GM12874 (cell line): ENCODE measurements around the gene GNAT1.

Experiments
- TF ChIP-seq, protein P1 (sequence below): IDR thresholded peaks from 2 replicates; pipeline ENCODE4 v1.5.1; 2011; ENCODE audit warnings: low read depth, mild to moderate bottlenecking, control low read depth, low read length, moderate library complexity; ENCODE audit not compliant: insufficient read depth

The GNAT1 gene

DNA sequence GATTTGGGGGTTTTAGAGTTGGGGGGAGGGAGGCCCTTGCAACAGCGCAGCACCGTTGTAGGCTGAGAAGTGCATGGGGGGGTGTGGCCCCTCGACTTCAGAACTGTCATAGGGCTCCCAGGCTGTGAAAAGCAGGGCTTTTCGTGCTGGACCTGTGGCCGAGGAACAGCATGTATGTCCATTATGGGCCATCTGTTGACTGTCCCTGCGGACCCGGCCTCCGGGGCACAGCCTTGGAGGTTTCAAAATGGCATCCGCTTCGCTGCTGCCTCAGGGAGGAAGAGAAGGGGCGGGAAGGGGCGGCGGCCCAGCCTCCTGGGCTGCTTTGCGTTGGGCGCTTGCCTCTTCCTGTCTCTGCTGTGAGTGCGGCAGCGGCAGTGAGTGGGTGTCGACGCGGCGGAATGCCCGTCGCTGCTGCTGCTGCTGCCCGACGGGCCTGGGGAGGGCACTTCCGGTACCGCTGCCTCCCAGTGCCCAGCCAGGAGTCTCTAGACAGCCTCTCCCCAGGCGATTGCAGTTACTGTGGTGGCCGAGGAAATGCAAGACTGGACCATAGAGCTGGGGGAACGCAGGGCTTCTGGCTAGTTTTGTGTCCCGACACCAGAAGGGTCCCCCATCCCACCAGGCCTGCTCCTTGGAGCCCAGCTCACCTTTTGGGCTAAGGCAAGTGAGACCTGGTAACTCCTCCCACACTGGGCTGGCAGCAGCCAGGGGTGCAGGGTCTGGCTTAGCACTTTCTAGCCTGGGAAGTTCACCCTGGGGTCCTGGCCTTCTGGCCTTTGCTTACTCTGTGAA is 46.5 kb downstream of the GNAT1 start:
- TF ChIP-seq, protein P1, sequence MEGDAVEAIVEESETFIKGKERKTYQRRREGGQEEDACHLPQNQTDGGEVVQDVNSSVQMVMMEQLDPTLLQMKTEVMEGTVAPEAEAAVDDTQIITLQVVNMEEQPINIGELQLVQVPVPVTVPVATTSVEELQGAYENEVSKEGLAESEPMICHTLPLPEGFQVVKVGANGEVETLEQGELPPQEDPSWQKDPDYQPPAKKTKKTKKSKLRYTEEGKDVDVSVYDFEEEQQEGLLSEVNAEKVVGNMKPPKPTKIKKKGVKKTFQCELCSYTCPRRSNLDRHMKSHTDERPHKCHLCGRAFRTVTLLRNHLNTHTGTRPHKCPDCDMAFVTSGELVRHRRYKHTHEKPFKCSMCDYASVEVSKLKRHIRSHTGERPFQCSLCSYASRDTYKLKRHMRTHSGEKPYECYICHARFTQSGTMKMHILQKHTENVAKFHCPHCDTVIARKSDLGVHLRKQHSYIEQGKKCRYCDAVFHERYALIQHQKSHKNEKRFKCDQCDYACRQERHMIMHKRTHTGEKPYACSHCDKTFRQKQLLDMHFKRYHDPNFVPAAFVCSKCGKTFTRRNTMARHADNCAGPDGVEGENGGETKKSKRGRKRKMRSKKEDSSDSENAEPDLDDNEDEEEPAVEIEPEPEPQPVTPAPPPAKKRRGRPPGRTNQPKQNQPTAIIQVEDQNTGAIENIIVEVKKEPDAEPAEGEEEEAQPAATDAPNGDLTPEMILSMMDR = no peak

DNA sequence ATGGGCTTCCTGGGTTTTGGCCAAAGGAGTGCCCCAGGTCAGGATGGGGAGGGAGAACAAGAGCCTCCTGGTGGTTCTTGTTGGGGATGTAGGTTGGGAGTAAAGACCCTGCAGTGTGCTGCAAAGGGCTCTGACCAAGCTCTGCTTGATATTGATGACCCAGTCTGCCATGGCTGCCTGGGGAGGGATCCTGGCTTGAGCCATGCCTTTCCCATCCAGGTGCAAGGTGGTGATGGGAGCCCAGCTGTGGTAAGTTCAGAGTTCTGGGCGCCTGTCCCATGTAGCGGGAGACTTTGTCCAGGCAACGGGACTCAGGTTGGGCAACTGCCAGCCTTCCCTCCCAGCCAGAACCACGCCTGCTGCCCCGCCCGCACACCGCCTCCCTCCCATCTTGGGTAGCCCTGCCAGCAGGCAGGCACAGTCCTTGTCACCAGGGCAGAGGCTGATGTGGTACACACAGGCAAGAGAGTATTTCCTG is 47.2 kb downstream of the GNAT1 start:
- TF ChIP-seq, protein P1 = no peak

DNA sequence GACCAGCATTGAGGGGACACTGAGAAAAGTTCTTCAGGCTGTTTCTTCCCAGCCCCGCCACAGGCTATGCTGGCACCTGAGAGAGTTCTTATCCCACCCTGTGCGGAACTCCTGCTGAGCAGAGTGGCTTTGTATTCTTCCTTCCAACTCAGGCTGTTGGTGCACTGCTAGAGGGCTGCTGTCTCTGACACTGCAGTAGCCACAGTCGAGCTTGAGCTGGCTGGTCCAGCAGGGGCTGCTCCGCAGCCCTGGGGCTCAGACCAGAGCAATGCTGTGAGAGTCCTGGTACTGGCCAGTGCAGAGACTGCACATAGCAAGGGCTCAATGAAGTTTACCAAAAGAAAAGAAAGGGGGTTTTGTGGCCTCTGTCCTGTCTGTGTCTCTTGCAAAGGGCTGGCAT is 48.2 kb downstream of the GNAT1 start:
- TF ChIP-seq, protein P1 = no peak

DNA sequence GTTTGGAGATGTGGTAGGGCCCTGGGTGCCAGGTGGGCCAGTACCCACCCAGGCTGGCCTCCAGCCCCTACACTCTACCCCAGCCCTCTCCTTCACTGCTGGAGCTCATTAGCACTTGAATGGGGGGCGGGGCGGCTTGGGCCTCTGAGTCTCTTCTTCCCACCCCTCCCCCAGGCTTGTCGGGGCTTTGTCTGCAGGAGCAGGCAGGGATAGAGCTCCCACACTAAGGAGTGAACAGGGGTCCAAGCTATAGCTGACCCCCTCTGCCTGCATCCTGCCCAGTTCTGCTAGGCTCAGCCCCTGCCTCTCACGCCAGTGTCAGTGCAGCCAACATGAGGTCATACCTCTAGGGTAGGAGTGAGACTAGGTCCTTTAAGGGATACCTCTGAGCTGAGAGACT is 49.8 kb downstream of the GNAT1 start:
- TF ChIP-seq, protein P1 = no peak

DNA sequence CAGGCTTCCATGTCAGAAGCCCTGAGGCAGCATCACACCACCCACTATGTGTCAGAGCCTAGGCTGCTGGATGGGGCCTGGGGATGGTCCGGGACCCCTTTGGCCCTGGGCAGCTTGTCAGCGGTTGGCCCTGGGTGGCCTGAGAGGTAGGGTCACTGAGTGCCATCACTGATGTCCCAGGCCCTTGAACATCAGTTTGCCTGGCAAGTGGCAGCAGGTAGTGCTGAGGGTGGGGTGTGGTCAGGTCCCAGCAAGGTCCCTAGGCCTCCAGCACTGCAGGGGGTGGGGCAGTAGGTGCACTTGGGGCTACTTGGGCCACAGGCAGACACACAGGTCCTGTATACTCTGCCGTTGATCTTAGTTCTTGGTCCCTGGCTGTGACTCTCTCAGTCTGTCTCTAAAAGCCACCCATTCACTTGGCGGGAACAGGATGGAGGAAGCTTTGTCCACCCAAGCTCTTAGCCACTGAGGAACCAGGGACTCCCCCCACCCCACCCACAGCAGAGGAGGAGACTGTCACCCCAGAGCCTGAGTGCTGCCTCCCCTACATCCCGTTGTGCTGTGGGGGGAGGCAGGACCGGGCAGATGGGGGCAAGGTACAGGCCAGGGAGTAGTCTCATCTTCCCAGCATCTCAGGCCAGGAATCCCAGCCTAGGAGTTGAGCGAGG is 50.4 kb downstream of the GNAT1 start:
- TF ChIP-seq, protein P1 = no peak

DNA sequence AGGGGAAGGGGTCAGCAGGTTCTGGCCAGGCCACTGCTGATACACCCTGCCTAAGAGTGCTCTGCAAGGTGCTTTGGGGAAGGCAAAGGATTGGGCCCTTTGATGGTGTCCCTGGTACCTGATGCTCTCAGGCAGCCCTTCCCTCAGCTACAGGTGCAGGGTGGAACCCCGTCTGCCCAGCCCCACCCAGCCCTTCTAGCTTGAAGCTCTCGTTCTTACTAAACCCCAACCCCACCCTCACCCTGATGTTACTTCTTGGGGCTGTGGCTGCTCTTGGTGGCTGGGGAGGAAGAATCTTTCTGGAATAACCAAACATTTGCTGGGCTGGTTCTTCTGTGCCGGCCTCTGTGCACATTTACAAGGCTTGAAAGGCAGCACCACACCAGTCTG is 51.0 kb downstream of the GNAT1 start:
- TF ChIP-seq, protein P1 = no peak

DNA sequence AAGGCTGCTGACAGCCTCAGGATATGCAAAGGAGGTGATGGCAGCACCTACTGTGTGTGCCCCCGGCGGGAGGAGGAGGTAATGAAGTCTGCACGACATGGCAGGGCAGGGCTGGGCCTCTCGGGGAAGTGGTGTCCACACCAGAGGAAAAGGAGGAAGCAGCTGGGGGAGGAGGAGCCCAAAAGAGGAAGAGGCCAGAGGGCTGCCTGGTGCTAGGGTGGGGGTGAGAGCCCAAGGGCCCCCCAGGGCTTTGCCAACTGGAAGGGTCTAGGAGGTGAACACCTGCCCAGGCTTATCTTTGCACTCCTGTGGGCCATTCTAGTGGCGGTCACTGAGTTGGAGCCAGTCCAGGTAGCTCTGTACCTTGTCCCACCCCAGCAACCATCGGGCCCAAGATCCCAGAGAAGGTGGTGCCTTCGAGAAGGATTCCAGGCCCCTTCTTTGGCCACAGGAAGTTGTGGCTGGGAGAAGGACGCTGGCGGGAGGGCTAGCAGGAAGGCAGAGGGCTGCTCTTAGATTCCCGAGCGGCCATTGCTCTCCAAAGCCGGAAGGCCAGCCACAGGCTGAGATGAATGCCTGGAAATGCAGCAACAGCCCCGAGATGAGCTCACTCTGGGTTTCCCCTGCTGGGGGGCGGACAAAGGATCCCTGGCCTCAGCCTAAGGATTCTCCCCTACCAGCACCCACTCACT is 51.6 kb downstream of the GNAT1 start:
- TF ChIP-seq, protein P1 = no peak
